ENCODE measurements around the gene ZNF324B.
A peak's percentile ranks its signal among the peaks of the same experiment; 100 is the strongest.
"Not testable (repeated sequence)": the region's sequence is repeated elsewhere in the genome, so short reads cannot be mapped to it uniquely, and the experiment has no call there.

ZNF324B gene

DNA sequence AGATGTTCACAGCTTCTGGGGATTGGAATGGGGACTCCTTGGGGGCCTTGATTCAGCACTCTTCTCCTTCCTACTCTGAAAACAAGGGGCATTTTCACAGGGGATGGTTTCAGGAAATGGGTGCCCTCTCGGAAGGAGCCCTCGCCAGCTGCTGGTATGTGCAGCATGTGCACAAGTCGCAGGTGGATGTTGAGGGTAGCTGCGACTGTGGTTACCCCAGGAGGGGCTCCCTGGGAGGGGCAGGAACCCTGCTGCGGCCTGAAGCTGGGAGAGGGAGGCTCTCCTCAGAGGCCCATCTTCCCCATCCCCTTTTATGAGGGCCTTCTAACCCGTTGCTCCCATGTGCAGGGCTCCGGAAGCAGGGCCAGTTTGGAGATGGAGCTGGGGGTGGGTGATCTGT, 30.9 kb downstream of the ZNF324B start:
- no peak overlapping the region for H2AFZ ChIP-seq (ENCODE audit: low read length, unreplicated experiment)
- H3K36me3 ChIP-seq (ENCODE audit: insufficient read depth, low read length): no peaks in the 10 kb centered on the region
- no peak overlapping the region for H3K27ac ChIP-seq (ENCODE audit: low read depth, low read length)
- no peaks in the 10 kb centered on the region for H3K79me2 ChIP-seq (ENCODE audit: control insufficient read depth, insufficient read depth, low read length, unreplicated experiment)
- no peaks in the 10 kb centered on the region for H3K4me1 ChIP-seq (ENCODE audit: control insufficient read depth, insufficient read depth, low read length, unreplicated experiment)
- H3K4me3 ChIP-seq (ENCODE audit: low read depth, low read length): no peak overlapping the region
- no peaks in the 10 kb centered on the region for H3K27me3 ChIP-seq (ENCODE audit: insufficient read depth, low read length)

DNA sequence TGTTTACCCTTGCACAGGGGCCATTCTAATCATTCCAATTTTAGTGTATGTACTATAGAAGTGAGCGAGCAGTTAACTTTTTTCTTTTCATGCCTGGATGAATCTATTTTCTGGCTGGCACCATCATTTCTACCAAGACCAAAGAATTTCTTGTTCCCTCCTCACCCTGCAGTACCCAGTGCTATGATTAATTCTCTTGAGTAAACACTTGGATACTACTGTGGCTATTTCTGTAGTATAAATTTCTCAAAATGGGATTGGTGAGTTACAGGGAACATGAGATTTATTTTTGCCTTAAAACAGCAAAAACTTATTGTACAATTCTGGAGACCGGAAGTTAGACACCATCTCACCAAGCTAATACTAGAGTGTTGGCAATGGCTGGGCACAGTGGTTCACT, 32.4 kb downstream of the ZNF324B start:
- Histone ChIP-seq H3K79me2 (ENCODE audit: control insufficient read depth, insufficient read depth, low read length, unreplicated experiment) (no peaks in the 10 kb centered on the region), H3K4me3 (ENCODE audit: low read depth, low read length) (no peak overlapping the region), H2AFZ (ENCODE audit: low read length, unreplicated experiment) (no peak overlapping the region), H3K36me3 (ENCODE audit: insufficient read depth, low read length) (no peaks in the 10 kb centered on the region), H3K27me3 (ENCODE audit: insufficient read depth, low read length) (no peaks in the 10 kb centered on the region), H3K27ac (ENCODE audit: low read depth, low read length) (no peak overlapping the region), H3K4me1 (ENCODE audit: control insufficient read depth, insufficient read depth, low read length, unreplicated experiment) (no peaks in the 10 kb centered on the region)

- H3K27ac ChIP-seq (ENCODE audit: low read depth, low read length); H3K4me3 ChIP-seq (ENCODE audit: low read depth, low read length); H2AFZ ChIP-seq (ENCODE audit: low read length, unreplicated experiment); H3K27me3 ChIP-seq (ENCODE audit: insufficient read depth, low read length); H3K79me2 ChIP-seq (ENCODE audit: control insufficient read depth, insufficient read depth, low read length, unreplicated experiment); H3K36me3 ChIP-seq (ENCODE audit: insufficient read depth, low read length); H3K4me1 ChIP-seq (ENCODE audit: control insufficient read depth, insufficient read depth, low read length, unreplicated experiment): not testable (repeated sequence)
These were observed 32.9 kb downstream of the ZNF324B start for GRCh38 chr19:58484349-58484748.

- H3K27me3 ChIP-seq (ENCODE audit: insufficient read depth, low read length): no peaks in the 10 kb centered on the region
- H3K4me3 ChIP-seq (ENCODE audit: low read depth, low read length): no peak overlapping the region
- H3K79me2 ChIP-seq (ENCODE audit: control insufficient read depth, insufficient read depth, low read length, unreplicated experiment): no peaks in the 10 kb centered on the region
- no peaks in the 10 kb centered on the region for H3K4me1 ChIP-seq (ENCODE audit: control insufficient read depth, insufficient read depth, low read length, unreplicated experiment)
- H2AFZ ChIP-seq (ENCODE audit: low read length, unreplicated experiment): no peak overlapping the region
- H3K27ac ChIP-seq (ENCODE audit: low read depth, low read length): no peak overlapping the region
- no peaks in the 10 kb centered on the region for H3K36me3 ChIP-seq (ENCODE audit: insufficient read depth, low read length)
These were observed 40.0 kb downstream of the ZNF324B start for GRCh38 chr19:58491393-58491792.

DNA sequence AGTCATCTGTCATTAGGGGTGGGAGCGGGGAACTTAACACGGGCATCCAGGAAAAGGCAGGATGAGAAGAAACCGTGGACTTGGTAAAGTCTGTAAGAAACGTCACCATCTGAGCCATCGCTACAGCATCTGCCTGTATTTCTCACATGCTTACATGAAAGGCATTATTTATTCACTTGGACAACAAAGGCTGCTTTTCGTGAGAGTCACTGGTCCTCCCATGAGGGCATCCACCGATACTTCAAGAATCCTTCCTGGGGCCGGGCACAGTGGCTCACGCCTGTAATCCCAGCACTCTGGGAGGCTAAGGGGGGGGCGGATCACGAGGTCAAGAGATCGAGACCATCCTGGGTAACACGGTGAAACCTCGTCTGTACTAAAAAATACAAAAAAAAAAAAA, 40.8 kb downstream of the ZNF324B start:
- Histone ChIP-seq H3K4me3 (ENCODE audit: low read depth, low read length) (no peak overlapping the region), H3K79me2 (ENCODE audit: control insufficient read depth, insufficient read depth, low read length, unreplicated experiment) (no peaks in the 10 kb centered on the region), H3K36me3 (ENCODE audit: insufficient read depth, low read length) (no peaks in the 10 kb centered on the region)

DNA sequence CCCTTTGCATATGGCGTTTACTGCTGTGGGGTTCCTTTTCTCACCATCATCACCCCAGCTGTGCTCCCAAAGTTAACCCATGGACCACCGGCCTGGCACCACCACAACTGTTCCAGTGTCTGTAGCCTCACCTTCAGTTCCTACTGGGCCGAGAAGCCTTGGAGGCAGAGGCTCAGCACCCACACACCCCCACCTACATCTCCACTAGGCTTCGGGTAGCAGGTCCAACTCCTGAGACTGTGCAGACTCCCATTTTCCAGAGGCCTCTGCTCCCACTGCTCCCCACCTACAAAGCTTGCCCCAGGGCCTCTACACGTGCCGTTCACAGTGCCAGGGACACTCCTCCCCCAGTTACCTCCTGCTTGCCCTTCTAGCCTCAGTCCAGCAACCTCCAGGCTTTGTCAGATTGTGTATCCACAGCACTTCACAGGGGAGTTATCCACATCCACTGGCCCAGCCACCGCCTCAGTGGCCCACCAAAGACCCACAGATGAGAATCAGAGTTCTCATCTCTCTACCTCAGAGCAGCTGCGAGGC, 46.3 kb downstream of the ZNF324B start:
- Histone ChIP-seq H3K4me1 (ENCODE audit: control insufficient read depth, insufficient read depth, low read length, unreplicated experiment) (no peaks in the 10 kb centered on the region), H3K27me3 (ENCODE audit: insufficient read depth, low read length) (no peaks in the 10 kb centered on the region), H2AFZ (ENCODE audit: low read length, unreplicated experiment) (no peak overlapping the region), H3K79me2 (ENCODE audit: control insufficient read depth, insufficient read depth, low read length, unreplicated experiment) (no peaks in the 10 kb centered on the region), H3K4me3 (ENCODE audit: low read depth, low read length) (no peak overlapping the region), H3K36me3 (ENCODE audit: insufficient read depth, low read length) (no peaks in the 10 kb centered on the region), H3K27ac (ENCODE audit: low read depth, low read length) (no peak overlapping the region)

More for the DNA sequence above, 40.8 kb downstream of the ZNF324B start:
- Histone ChIP-seq H3K27ac (ENCODE audit: low read depth, low read length) (no peak overlapping the region), H3K27me3 (ENCODE audit: insufficient read depth, low read length) (no peaks in the 10 kb centered on the region), H2AFZ (ENCODE audit: low read length, unreplicated experiment) (no peak overlapping the region), H3K4me1 (ENCODE audit: control insufficient read depth, insufficient read depth, low read length, unreplicated experiment) (no peaks in the 10 kb centered on the region)

DNA sequence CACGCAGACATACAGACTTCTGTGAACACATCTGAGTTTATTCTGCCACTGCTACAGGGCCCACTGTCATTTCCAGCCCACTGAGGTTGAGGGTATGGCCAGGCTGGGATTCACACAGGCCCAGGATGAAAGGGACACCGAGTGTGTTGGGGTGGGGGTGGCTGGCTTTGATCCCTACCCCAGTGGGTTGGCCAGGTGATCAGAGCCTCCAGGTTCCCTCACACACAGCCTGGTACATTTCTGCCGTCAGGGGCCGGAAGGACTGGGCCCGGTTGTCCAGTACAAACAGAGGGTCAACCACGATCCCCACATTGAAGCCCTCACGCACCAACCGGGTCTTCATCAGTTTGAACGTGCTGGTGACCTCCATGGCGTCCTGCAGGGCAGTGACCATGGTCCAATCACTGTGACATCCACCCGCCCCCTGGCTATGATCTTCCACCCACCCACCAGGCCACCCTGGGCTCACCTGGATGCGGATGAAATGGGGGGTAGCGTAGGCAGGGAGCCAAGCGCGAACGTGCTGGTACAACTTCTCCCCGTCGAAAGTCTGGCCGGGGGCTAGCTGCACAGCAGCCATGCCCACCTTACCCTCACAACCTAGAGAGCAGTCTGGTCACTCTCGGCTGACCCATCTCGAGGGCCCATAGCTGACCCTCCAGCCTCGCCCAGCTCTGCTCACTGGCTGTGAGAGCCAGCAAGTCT, 47.0 kb downstream of the ZNF324B start:
- peak overlapping the region; percentile 74 for H3K4me3 ChIP-seq (ENCODE audit: low read depth, low read length)
- no peaks in the 10 kb centered on the region for H3K4me1 ChIP-seq (ENCODE audit: control insufficient read depth, insufficient read depth, low read length, unreplicated experiment)
- H3K27ac ChIP-seq (ENCODE audit: low read depth, low read length): no peak overlapping the region
- H3K36me3 ChIP-seq (ENCODE audit: insufficient read depth, low read length): no peaks in the 10 kb centered on the region
- H3K27me3 ChIP-seq (ENCODE audit: insufficient read depth, low read length): no peaks in the 10 kb centered on the region
- H3K79me2 ChIP-seq (ENCODE audit: control insufficient read depth, insufficient read depth, low read length, unreplicated experiment): no peaks in the 10 kb centered on the region
- peak overlapping the region; percentile 72 for H2AFZ ChIP-seq (ENCODE audit: low read length, unreplicated experiment)

GRCh38 chr19:58499021-58499927, 47.9 kb downstream of the ZNF324B start:
- Histone ChIP-seq H3K36me3 (ENCODE audit: insufficient read depth, low read length) (no peaks in the 10 kb centered on the region), H3K27me3 (ENCODE audit: insufficient read depth, low read length) (no peaks in the 10 kb centered on the region), H3K4me3 (ENCODE audit: low read depth, low read length) (peak overlapping the region; percentile 76), H3K4me1 (ENCODE audit: control insufficient read depth, insufficient read depth, low read length, unreplicated experiment) (no peaks in the 10 kb centered on the region), H2AFZ (ENCODE audit: low read length, unreplicated experiment) (peak overlapping the region; percentile 72), H3K79me2 (ENCODE audit: control insufficient read depth, insufficient read depth, low read length, unreplicated experiment) (no peaks in the 10 kb centered on the region), H3K27ac (ENCODE audit: low read depth, low read length) (no peak overlapping the region)

- Histone ChIP-seq H3K27ac (ENCODE audit: low read depth, low read length) (no peak overlapping the region), H3K79me2 (ENCODE audit: control insufficient read depth, insufficient read depth, low read length, unreplicated experiment) (no peaks in the 10 kb centered on the region), H3K4me3 (ENCODE audit: low read depth, low read length) (peak overlapping the region; percentile 76; the same call in 1 of the 2 replicates), H3K36me3 (ENCODE audit: insufficient read depth, low read length) (no peaks in the 10 kb centered on the region), H3K4me1 (ENCODE audit: control insufficient read depth, insufficient read depth, low read length, unreplicated experiment) (no peaks in the 10 kb centered on the region), H2AFZ (ENCODE audit: low read length, unreplicated experiment) (no peak overlapping the region), H3K27me3 (ENCODE audit: insufficient read depth, low read length) (no peaks in the 10 kb centered on the region)
These were observed 48.8 kb downstream of the ZNF324B start for GRCh38 chr19:58500242-58500641.

All from ACC112 (cell line).